Astrocyte (in vitro differentiated cells and primary cell): ENCODE measurements around the gene CCDC180. TPM values are rescaled to one million over a fixed set of nuclear protein-coding genes. Genes with fewer than 3 reads are reported as not detected.

Source experiments
- DNase-seq: peaks from one replicate; pipeline ENCODE4 v3.0.0-alpha.2; 2010; ENCODE audit warnings: low read depth
- FAIRE-seq: peaks from 2 replicates; lab custom pipeline; 2011; peaks lifted over from hg19 to GRCh38; lab: Jason Lieb, UNC
- H2AFZ ChIP-seq: 2 replicates; pipeline ENCODE4 v1.6.0; 2012; ENCODE audit warnings: low read depth, low read length, inconsistent platforms
- H3K27ac ChIP-seq: 2 replicates; pipeline ENCODE4 v1.5.1; 2011; ENCODE audit warnings: low read depth, low read length, inconsistent platforms
- H3K27me3 ChIP-seq: 2 replicates; pipeline ENCODE4 v1.6.0; 2011; ENCODE audit warnings: low read length, inconsistent platforms; ENCODE audit not compliant: insufficient read depth
- H3K36me3 ChIP-seq: 2 replicates; pipeline ENCODE4 v1.5.1; 2011; ENCODE audit warnings: low read length, inconsistent platforms; ENCODE audit not compliant: insufficient read depth
- H3K4me1 ChIP-seq: 2 replicates; pipeline ENCODE4 v1.5.1; 2011; ENCODE audit warnings: low read length, inconsistent platforms; ENCODE audit not compliant: insufficient read depth
- H3K4me2 ChIP-seq: 2 replicates; pipeline ENCODE4 v1.6.0; 2012; ENCODE audit warnings: low read length, inconsistent platforms
- H3K4me3 ChIP-seq: 2 replicates; pipeline ENCODE4 v1.5.1; 2011; ENCODE audit warnings: low read depth, mild to moderate bottlenecking, low read length, inconsistent platforms; ENCODE audit not compliant: insufficient read depth
- H3K79me2 ChIP-seq: 2 replicates; pipeline ENCODE4 v1.6.0; 2012; ENCODE audit warnings: mild to moderate bottlenecking, low read length, inconsistent platforms; ENCODE audit not compliant: insufficient read depth
- H3K9ac ChIP-seq: 2 replicates; pipeline ENCODE4 v1.6.0; 2012; ENCODE audit warnings: mild to moderate bottlenecking, low read length, inconsistent platforms
- H3K9me3 ChIP-seq: 2 replicates; pipeline ENCODE4 v1.5.1; 2012; ENCODE audit warnings: low read depth, mild to moderate bottlenecking, low read length, inconsistent platforms; ENCODE audit not compliant: insufficient read depth
- H4K20me1 ChIP-seq: 2 replicates; pipeline ENCODE4 v1.6.0; 2012; ENCODE audit warnings: low read length, inconsistent platforms; ENCODE audit not compliant: insufficient read depth
- H3K27ac Mint-ChIP-seq: one replicate; pipeline ENCODE4 v1.8.0; 2021; ENCODE audit warnings: mild to moderate bottlenecking, mixed read lengths; ENCODE audit not compliant: unreplicated experiment
- H3K27me3 Mint-ChIP-seq: one replicate; pipeline ENCODE4 v1.8.0; 2021; ENCODE audit warnings: low read depth, mixed read lengths; ENCODE audit not compliant: unreplicated experiment
- H3K36me3 Mint-ChIP-seq: one replicate; pipeline ENCODE4 v1.8.0; 2021; ENCODE audit warnings: low read depth, mixed read lengths; ENCODE audit not compliant: unreplicated experiment
- H3K4me1 Mint-ChIP-seq: one replicate; pipeline ENCODE4 v1.8.0; 2021; ENCODE audit warnings: low read depth, mixed read lengths; ENCODE audit not compliant: unreplicated experiment
- H3K4me3 Mint-ChIP-seq: one replicate; pipeline ENCODE4 v1.8.0; 2021; ENCODE audit warnings: mild to moderate bottlenecking, moderate library complexity, mixed read lengths; ENCODE audit not compliant: unreplicated experiment
- H3K9me3 Mint-ChIP-seq: one replicate; pipeline ENCODE4 v1.8.0; 2021; ENCODE audit warnings: mild to moderate bottlenecking, mixed read lengths; ENCODE audit not compliant: unreplicated experiment
- CTCF ChIP-seq: IDR thresholded peaks from 2 replicates; pipeline ENCODE4 v1.5.1; 2011; ENCODE audit warnings: low read depth, mild to moderate bottlenecking, inconsistent platforms, low read length, moderate library complexity; ENCODE audit not compliant: insufficient read depth
- EZH2 ChIP-seq: IDR thresholded peaks from 2 replicates; pipeline ENCODE4 v1.6.1; 2012; ENCODE audit warnings: mild to moderate bottlenecking, low read length, inconsistent platforms; ENCODE audit not compliant: insufficient read depth
- total RNA-seq: library from RNA; stranded (reverse); gene quantifications from 2 replicates; pipeline ENCODE4 v1.2.1, GENCODE V29; 2021

The CCDC180 gene
- total RNA-seq, 1 donor from 2014 or later, result 2.2 TPM

GRCh38 chr9:97305501-97306298, 1.8 kb upstream of the CCDC180 start:
- Histone ChIP-seq H3K27me3 (peaks cover 3% of the 10 kb centered on the region), H3K9me3 (no peaks in the 10 kb centered on the region), H3K4me3 (no peak overlapping the region), H3K4me2 (no peak overlapping the region), H4K20me1 (no peaks in the 10 kb centered on the region), H3K36me3 (no peaks in the 10 kb centered on the region), H2AFZ (no peak overlapping the region), H3K4me1 (peaks cover 11% of the 10 kb centered on the region), H3K27ac (no peak overlapping the region), H3K79me2 (no peaks in the 10 kb centered on the region), H3K9ac (no peak overlapping the region)
- Mint-ChIP-seq H3K27ac (no peak overlapping the region), H3K9me3 (peaks cover 7% of the 10 kb centered on the region), H3K4me3 (no peak overlapping the region), H3K36me3 (peaks cover 11% of the 10 kb centered on the region), H3K4me1 (no peaks in the 10 kb centered on the region), H3K27me3 (peaks cover 4% of the 10 kb centered on the region)
- no peak for DNase-seq
- TF ChIP-seq EZH2 (no peak), CTCF (no peak)
- no peak for FAIRE-seq

GRCh38 chr9:97307091-97307490, 368 bp upstream of the CCDC180 start:
- DNase-seq, result peak; percentile 49
- no peak overlapping the region for H3K27ac ChIP-seq
- Mint-ChIP-seq H3K4me1 (no peaks in the 10 kb centered on the region), H3K4me3 (no peak overlapping the region), H3K27me3 (peaks cover 5% of the 10 kb centered on the region), H3K27ac (no peak overlapping the region), H3K9me3 (peaks cover 5% of the 10 kb centered on the region), H3K36me3 (peaks cover 11% of the 10 kb centered on the region)
- no peaks in the 10 kb centered on the region for H3K79me2 ChIP-seq
- TF ChIP-seq CTCF, result no peak
- no peak for TF ChIP-seq EZH2
- H3K27me3 ChIP-seq, result peaks cover 3% of the 10 kb centered on the region
- peak overlapping the region; percentile 10 for H3K9ac ChIP-seq
- peak overlapping the region; percentile 39 for H2AFZ ChIP-seq
- H3K4me1 ChIP-seq, result peaks cover 11% of the 10 kb centered on the region
- H3K4me2 ChIP-seq, result peak overlapping the region; percentile 84
- no peak for FAIRE-seq
- H3K9me3 ChIP-seq, result no peaks in the 10 kb centered on the region
- no peaks in the 10 kb centered on the region for H3K36me3 ChIP-seq
- peak overlapping the region; percentile 45 for H3K4me3 ChIP-seq
- H4K20me1 ChIP-seq, result no peaks in the 10 kb centered on the region

- no peak for FAIRE-seq
- TF ChIP-seq CTCF (no peak), EZH2 (no peak)
- H3K9me3 Mint-ChIP-seq, result no peaks in the 10 kb centered on the region
Observed at GRCh38 chr9:97309260-97309659, 1.8 kb downstream of the CCDC180 start.

More at GRCh38 chr9:97309260-97309659, 1.8 kb downstream of the CCDC180 start:
- no peak overlapping the region for H3K4me3 ChIP-seq
- H3K4me3 Mint-ChIP-seq, result no peak overlapping the region
- no peak overlapping the region for H3K4me2 ChIP-seq
- H3K27me3 Mint-ChIP-seq, result peaks cover 5% of the 10 kb centered on the region
- no peak overlapping the region for H3K27ac Mint-ChIP-seq
- H2AFZ ChIP-seq, result no peak overlapping the region
- H3K36me3 Mint-ChIP-seq, result peaks cover 15% of the 10 kb centered on the region
- no peaks in the 10 kb centered on the region for H3K4me1 Mint-ChIP-seq
- H3K9ac ChIP-seq, result no peak overlapping the region
- no peaks in the 10 kb centered on the region for H4K20me1 ChIP-seq
- DNase-seq, result no peak
- H3K79me2 ChIP-seq, result no peaks in the 10 kb centered on the region
- H3K27ac ChIP-seq, result no peak overlapping the region
- H3K27me3 ChIP-seq, result peaks cover 3% of the 10 kb centered on the region
- peaks cover 11% of the 10 kb centered on the region for H3K4me1 ChIP-seq
- H3K9me3 ChIP-seq, result no peaks in the 10 kb centered on the region
- no peaks in the 10 kb centered on the region for H3K36me3 ChIP-seq
